ENCODE results near the gene ANKRD11.
"Not testable (repeated sequence)": the region's sequence is repeated elsewhere in the genome, so short reads cannot be mapped to it uniquely, and the experiment has no call there.

The ANKRD11 gene

DNA sequence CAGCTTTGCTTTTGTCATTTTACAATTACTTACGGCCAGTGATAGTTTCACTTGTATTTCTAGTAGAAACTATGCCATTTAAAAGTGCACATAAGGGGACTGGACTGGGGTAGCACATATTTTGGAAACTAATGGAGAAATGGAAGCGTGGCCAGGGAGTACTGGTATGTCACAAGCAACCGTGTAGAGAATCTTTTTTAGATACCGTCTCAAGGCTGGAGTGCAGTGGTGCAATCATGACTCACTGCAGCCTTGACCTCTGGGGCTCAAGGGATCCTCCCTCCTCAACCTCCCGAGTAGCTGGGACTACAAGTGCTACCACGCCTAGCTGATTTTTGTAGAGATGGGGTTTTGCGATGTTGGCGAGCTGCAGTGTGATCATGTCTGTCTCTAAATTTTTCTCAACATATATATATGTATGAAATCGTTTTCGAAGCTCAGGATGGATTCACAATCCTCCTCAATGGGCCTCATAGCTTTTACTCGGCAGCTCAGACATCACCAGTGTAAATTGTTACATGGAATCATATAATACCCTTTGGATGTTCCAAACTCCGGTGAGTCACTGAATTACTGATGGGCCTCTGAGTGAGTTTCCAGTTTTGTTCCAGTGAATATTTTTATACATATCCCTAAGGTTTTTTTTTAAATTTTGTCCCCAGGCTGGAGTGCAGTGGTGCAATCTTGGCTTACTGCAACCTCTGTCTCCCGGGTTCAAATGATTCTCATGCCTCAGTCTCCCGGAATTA is 221.2 kb downstream of the ANKRD11 start:
- Histone ChIP-seq H3K36me3 (ENCODE audit: insufficient read depth, insufficient read length, low read length) (peaks cover 84% of the 10 kb centered on the region), H3K9me3 (ENCODE audit: insufficient read depth, low read length) (no peaks in the 10 kb centered on the region), H3K4me3 (ENCODE audit: insufficient read length, low read depth) (no peak overlapping the region), H3K9ac (ENCODE audit: insufficient read length, low read depth) (no peak overlapping the region), H3K27me3 (ENCODE audit: insufficient read depth, insufficient read length) (no peaks in the 10 kb centered on the region), H3K4me1 (ENCODE audit: insufficient read depth, insufficient read length) (peaks cover 2% of the 10 kb centered on the region)
- TF ChIP-seq YY1 (IDR thresholded peaks at IDR 0.05; ENCODE audit: insufficient read depth, insufficient read length) (no peak), ZNF274 (IDR thresholded peaks at IDR 0.05; ENCODE audit: low read depth, low read length) (no peak), SUZ12 (IDR thresholded peaks at IDR 0.05; ENCODE audit: extremely low read depth, insufficient read depth, insufficient read length) (no peak)
- DNase-seq (ENCODE audit: low read depth, low spot score) = no peak

DNA sequence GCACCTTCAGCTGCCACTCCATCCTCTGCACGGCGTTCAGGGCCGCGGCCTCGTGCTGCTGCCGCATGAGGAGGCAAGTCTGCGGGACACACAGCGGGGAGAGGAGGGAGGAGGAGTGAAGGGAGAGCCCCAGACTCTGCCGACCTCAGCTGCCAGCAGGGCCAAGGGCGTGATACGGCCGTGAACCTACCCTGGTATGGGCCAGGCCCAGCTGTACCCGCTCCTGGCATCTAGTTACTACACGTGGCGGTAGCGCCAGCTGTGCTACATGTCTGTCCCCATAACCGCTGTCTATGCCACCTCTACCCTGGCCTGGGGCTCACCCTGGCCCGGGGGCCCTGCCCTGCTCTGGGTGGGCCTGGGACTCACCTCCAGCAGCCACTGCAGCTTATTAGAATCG is 221.8 kb downstream of the ANKRD11 start:
- H3K36me3 ChIP-seq (ENCODE audit: insufficient read depth, insufficient read length, low read length) = peaks cover 78% of the 10 kb centered on the region

DNA sequence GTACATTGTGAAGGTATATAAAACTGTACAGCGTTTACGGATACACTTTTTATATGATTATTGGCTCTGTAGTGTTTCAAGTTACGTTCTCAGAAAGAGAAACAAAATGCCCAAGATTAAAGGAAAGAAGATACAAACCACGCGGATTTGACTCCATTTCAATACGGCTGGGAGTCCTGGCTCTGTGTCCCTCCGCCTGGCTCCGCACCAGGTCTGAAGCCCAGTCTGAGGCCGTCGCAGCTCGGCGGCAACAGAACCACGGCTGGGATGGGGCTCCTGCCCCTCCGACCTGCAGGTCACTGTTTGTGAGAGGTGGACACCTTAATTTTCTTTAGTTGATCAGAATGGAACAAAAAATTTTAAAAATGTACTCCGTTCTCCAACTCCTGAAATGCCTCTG is 222.6 kb downstream of the ANKRD11 start:
- H3K9ac ChIP-seq (ENCODE audit: insufficient read length, low read depth); DNase-seq (ENCODE audit: low read depth, low spot score); H3K4me3 ChIP-seq (ENCODE audit: insufficient read length, low read depth); H3K27me3 ChIP-seq (ENCODE audit: insufficient read depth, insufficient read length); H3K4me1 ChIP-seq (ENCODE audit: insufficient read depth, insufficient read length); H3K9me3 ChIP-seq (ENCODE audit: insufficient read depth, low read length): not testable (repeated sequence)
- peaks cover 72% of the 10 kb centered on the region for H3K36me3 ChIP-seq (ENCODE audit: insufficient read depth, insufficient read length, low read length)

More for the DNA sequence above, 221.8 kb downstream of the ANKRD11 start:
- Histone ChIP-seq H3K27me3 (ENCODE audit: insufficient read depth, insufficient read length) (no peaks in the 10 kb centered on the region), H3K4me3 (ENCODE audit: insufficient read length, low read depth) (no peak overlapping the region), H3K9me3 (ENCODE audit: insufficient read depth, low read length) (no peaks in the 10 kb centered on the region), H3K9ac (ENCODE audit: insufficient read length, low read depth) (no peak overlapping the region), H3K4me1 (ENCODE audit: insufficient read depth, insufficient read length) (peaks cover 2% of the 10 kb centered on the region)
- DNase-seq (ENCODE audit: low read depth, low spot score) = no peak
- TF ChIP-seq SUZ12 (IDR thresholded peaks at IDR 0.05; ENCODE audit: extremely low read depth, insufficient read depth, insufficient read length) (no peak), ZNF274 (IDR thresholded peaks at IDR 0.05; ENCODE audit: low read depth, low read length) (no peak), YY1 (IDR thresholded peaks at IDR 0.05; ENCODE audit: insufficient read depth, insufficient read length) (no peak)

DNA sequence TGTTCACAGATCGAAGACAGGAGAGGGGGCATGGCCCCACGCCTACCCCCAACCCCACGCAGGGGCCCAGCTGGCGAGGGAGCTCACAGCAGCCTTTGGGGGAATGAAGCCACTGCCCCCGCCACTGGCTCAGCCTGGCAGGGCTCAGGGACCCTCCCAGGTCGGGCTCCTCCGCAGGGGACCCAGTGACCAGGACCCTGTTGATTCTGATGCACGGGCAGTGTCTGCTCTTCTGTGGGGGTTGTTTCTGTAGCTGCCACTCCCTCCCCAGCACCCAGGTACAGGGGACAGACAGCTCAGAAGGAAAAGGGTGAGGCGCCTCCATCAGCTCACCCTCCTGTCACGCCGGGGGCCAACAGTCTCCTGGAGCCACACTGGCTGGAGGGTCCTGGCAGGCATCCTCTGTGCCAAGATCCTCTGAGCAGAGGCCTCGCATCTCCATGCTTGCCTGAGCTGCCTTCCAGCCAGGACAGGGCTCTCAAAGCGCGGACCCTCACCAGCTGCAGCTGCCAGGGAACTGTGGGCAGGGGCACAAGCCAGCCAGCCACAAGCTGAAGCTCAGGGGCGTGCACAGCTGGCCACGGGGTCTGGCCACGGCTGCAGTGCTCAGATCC is 223.7 kb downstream of the ANKRD11 start:
- no peak for DNase-seq (ENCODE audit: low read depth, low spot score)
- Histone ChIP-seq H3K27me3 (ENCODE audit: insufficient read depth, insufficient read length) (no peaks in the 10 kb centered on the region), H3K9me3 (ENCODE audit: insufficient read depth, low read length) (peaks cover 4% of the 10 kb centered on the region; the same call in 1 of the 2 replicates), H3K9ac (ENCODE audit: insufficient read length, low read depth) (no peak overlapping the region), H3K36me3 (ENCODE audit: insufficient read depth, insufficient read length, low read length) (peaks cover 62% of the 10 kb centered on the region), H3K4me1 (ENCODE audit: insufficient read depth, insufficient read length) (peaks cover 2% of the 10 kb centered on the region), H3K4me3 (ENCODE audit: insufficient read length, low read depth) (no peak overlapping the region)
- TF ChIP-seq SUZ12 (IDR thresholded peaks at IDR 0.05; ENCODE audit: extremely low read depth, insufficient read depth, insufficient read length) (no peak), YY1 (IDR thresholded peaks at IDR 0.05; ENCODE audit: insufficient read depth, insufficient read length) (no peak), ZNF274 (IDR thresholded peaks at IDR 0.05; ENCODE audit: low read depth, low read length) (no peak)

DNA sequence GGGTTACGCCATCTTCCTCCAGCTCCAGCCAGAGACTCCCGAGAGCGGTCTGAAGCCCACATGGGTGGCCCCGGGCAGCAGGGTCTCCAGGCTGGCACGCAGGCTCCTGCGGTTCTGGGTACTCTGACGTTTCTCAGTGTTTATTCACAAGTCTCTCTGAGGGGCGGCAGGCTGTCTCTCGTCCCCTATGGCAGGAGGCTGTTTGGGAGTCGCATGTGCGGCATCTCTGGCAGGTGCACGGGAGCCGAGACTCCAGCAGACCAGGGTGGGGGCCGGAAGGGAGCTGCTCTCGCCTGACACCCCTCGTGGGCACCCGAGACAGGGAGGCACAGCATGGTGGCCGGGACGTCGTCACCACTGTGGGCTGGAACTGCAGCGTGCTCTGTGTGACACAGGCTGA is 224.7 kb downstream of the ANKRD11 start:
- no peak overlapping the region for H3K4me3 ChIP-seq (ENCODE audit: insufficient read length, low read depth)
- peaks cover 2% of the 10 kb centered on the region for H3K4me1 ChIP-seq (ENCODE audit: insufficient read depth, insufficient read length)
- H3K9me3 ChIP-seq (ENCODE audit: insufficient read depth, low read length) = peaks cover 4% of the 10 kb centered on the region; the same call in 1 of the 2 replicates
- H3K9ac ChIP-seq (ENCODE audit: insufficient read length, low read depth) = no peak overlapping the region
- DNase-seq (ENCODE audit: low read depth, low spot score) = no peak
- no peak for TF ChIP-seq ZNF274 (IDR thresholded peaks at IDR 0.05; ENCODE audit: low read depth, low read length)
- no peak for TF ChIP-seq YY1 (IDR thresholded peaks at IDR 0.05; ENCODE audit: insufficient read depth, insufficient read length)
- TF ChIP-seq SUZ12 (IDR thresholded peaks at IDR 0.05; ENCODE audit: extremely low read depth, insufficient read depth, insufficient read length) = no peak
- H3K36me3 ChIP-seq (ENCODE audit: insufficient read depth, insufficient read length, low read length) = peaks cover 53% of the 10 kb centered on the region
- no peaks in the 10 kb centered on the region for H3K27me3 ChIP-seq (ENCODE audit: insufficient read depth, insufficient read length)

- DNase-seq (ENCODE audit: low read depth, low spot score) = no peak
- no peak for TF ChIP-seq SUZ12 (IDR thresholded peaks at IDR 0.05; ENCODE audit: extremely low read depth, insufficient read depth, insufficient read length)
- TF ChIP-seq YY1 (IDR thresholded peaks at IDR 0.05; ENCODE audit: insufficient read depth, insufficient read length) = no peak
- no peak for TF ChIP-seq ZNF274 (IDR thresholded peaks at IDR 0.05; ENCODE audit: low read depth, low read length)
- Histone ChIP-seq H3K9ac (ENCODE audit: insufficient read length, low read depth) (no peak overlapping the region), H3K27me3 (ENCODE audit: insufficient read depth, insufficient read length) (no peaks in the 10 kb centered on the region), H3K9me3 (ENCODE audit: insufficient read depth, low read length) (peaks cover 4% of the 10 kb centered on the region; the same call in 1 of the 2 replicates), H3K4me1 (ENCODE audit: insufficient read depth, insufficient read length) (peaks cover under 1% of the 10 kb centered on the region), H3K4me3 (ENCODE audit: insufficient read length, low read depth) (no peak overlapping the region), H3K36me3 (ENCODE audit: insufficient read depth, insufficient read length, low read length) (peaks cover 46% of the 10 kb centered on the region)
These were observed 225.4 kb downstream of the ANKRD11 start for GRCh38 chr16:89264800-89265550.
